HG03558 (cell line): ENCODE measurements around the gene FGFBP1.

Experiments used
- ATAC-seq: cut with Tn5 transposase; IDR thresholded peaks from one replicate; pipeline ENCODE4 v1.9.1; 2021; ENCODE audit warnings: moderate number of reproducible peaks; ENCODE audit not compliant: unreplicated experiment; ENCODE audit errors: extremely low read depth

The FGFBP1 gene

GRCh38 chr4:15914291-15914690 lies 24.2 kb downstream of the FGFBP1 start:
- ATAC-seq: no peak

- no peak for ATAC-seq
Measured at GRCh38 chr4:15913631-15913970, 24.9 kb downstream of the FGFBP1 start.

GRCh38 chr4:15912961-15913630 lies 25.4 kb downstream of the FGFBP1 start:
- no peak for ATAC-seq

DNA sequence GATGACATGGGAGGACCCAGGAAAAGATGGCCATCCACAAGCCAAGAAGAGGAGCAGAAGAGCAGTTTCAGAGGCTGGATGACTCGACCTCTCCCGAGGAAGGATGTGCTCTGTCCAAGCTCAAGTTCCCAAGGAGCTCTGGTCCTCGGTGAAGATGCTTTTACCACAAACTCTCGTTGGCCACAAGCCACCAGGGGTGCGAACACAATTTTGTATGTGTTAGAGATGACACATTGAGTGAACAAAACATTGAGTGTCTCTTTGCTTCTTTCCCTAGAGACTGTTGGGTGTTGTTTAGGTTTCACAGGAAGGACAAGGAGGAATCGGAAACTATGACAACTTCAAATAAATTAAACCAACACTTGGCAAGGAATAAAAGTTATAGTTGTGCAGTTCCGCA lies 26.3 kb downstream of the FGFBP1 start:
- ATAC-seq: no peak

- no peak for ATAC-seq
Measured at GRCh38 chr4:15910155-15910940, 28.2 kb downstream of the FGFBP1 start.

GRCh38 chr4:15907430-15907829 lies 31.1 kb downstream of the FGFBP1 start:
- no peak for ATAC-seq

DNA sequence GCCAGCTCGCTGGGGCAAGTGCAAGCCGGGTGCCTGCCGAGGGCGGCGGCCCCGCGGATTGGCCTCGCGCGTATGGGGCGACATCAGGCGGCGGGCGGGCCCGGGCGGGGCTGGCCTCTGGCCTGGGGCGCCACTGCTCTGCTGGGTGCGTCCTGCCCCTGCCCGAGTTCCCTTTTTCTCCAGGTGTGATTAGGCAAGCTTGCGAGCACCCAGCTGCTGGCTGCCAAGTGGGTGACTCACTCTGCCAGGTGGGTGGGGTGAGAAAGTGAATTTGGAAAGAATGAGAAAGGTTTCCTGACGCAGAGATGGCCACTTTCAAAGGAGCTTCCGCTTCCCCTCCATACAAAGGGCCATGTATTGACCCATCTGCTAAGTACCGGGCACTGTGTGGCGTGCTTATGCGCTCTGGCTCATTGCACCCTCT lies 32.5 kb downstream of the FGFBP1 start:
- ATAC-seq: no peak

GRCh38 chr4:15902746-15903145 lies 35.8 kb downstream of the FGFBP1 start:
- ATAC-seq: no peak

DNA sequence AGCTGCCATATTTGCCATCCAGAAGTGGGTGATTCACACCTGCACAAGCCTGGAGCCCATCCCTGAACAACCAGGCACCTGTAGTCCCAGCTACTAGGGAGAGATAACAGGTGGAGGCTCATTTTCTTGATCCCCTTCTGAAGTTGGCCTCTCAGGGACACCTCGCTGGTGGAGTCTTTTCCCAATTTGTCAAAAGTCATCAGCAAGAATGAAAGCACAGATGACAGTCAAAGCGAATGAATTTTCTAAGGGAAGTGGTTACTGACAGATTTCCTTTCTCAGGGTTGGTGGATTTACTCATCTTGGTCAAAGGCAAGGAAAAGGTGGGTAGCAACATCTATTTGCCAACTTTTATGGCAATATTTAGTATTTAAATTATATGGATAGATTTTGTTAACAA lies 36.5 kb downstream of the FGFBP1 start:
- no peak for ATAC-seq

- ATAC-seq: no peak
Measured at GRCh38 chr4:15901007-15901406, 37.5 kb downstream of the FGFBP1 start.

GRCh38 chr4:15899511-15899910 lies 39.0 kb downstream of the FGFBP1 start:
- ATAC-seq: no peak

GRCh38 chr4:15898902-15899301 lies 39.6 kb downstream of the FGFBP1 start:
- no peak for ATAC-seq

DNA sequence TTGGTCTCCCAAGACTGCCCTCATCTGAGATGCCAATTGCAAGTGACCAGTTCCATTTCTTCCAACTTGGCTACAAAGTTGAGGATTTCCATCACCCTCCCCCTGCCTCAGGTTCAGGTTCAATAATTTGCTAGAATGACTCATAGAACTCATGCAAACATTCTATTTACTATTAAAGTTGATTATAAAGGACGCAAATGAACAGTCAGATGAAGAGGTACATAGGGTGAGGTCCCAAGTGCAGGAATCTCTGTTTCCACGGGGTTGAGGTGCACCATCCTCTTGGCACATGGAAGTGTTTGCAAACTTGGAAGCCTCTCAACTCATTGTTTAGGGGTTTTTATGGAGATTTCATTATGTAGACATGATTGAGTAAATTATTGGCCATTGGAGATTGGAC lies 41.0 kb downstream of the FGFBP1 start:
- no peak for ATAC-seq

- no peak for ATAC-seq
Measured at GRCh38 chr4:15894921-15895916, 43.3 kb downstream of the FGFBP1 start.

DNA sequence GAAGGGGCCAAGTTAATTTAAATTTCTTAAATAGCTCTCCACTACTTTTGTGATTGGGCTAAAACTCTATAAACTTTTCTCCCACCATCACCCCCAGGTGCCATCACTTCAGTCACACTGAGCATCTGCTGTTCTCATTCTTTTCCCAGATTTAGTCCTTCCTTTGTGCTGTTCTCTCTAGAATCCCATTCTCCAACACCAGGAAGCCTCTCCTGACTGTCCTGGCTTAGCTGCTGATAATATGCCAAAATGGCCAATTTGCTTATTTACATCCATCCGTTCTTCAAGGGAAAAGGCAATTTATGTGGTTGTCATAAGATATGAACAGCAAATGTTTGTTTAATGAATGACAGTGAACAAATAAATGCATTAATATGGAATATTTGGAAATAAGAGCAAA lies 44.1 kb downstream of the FGFBP1 start:
- ATAC-seq: no peak

- ATAC-seq: no peak
Measured at GRCh38 chr4:15893962-15894361, 44.6 kb downstream of the FGFBP1 start.

- ATAC-seq: no peak
Measured at GRCh38 chr4:15891312-15891711, 47.2 kb downstream of the FGFBP1 start.

- no peak for ATAC-seq
Measured at GRCh38 chr4:15890246-15890829, 48.2 kb downstream of the FGFBP1 start.

- ATAC-seq: no peak
Measured at GRCh38 chr4:15888515-15888914, 50.0 kb downstream of the FGFBP1 start.
